H9 (cell line): ENCODE measurements around the gene CORO1C. TPM values are rescaled to one million over a fixed set of nuclear protein-coding genes. Genes with fewer than 3 reads are reported as not detected.
A peak's percentile ranks its signal among the peaks of the same experiment; 100 is the strongest.

Source experiments
- DNase-seq: peaks from one replicate; pipeline ENCODE4 v3.0.0-alpha.2; 2017
- H2AFZ ChIP-seq: one replicate; pipeline ENCODE4 v1.6.1; 2013; ENCODE audit warnings: mild to moderate bottlenecking, low read length, control low read depth, moderate library complexity
- H2AK5ac ChIP-seq: 2 replicates; pipeline ENCODE4 v1.6.1; 2013; ENCODE audit warnings: low read length, control low read depth, mixed read lengths; ENCODE audit not compliant: insufficient read length
- H2BK120ac ChIP-seq: one replicate; pipeline ENCODE4 v1.6.1; 2013; ENCODE audit warnings: low read depth, mild to moderate bottlenecking, low read length, control low read depth, inconsistent platforms; ENCODE audit not compliant: poor library complexity, severe bottlenecking
- H2BK12ac ChIP-seq: 2 replicates; pipeline ENCODE4 v1.6.1; 2013; ENCODE audit warnings: low read length, control low read depth, mixed read lengths, low read depth; ENCODE audit not compliant: insufficient read length
- H2BK15ac ChIP-seq: 2 replicates; pipeline ENCODE4 v1.6.1; 2013; ENCODE audit warnings: low read depth, low read length, control low read depth
- H2BK20ac ChIP-seq: one replicate; pipeline ENCODE4 v1.6.1; 2013; ENCODE audit warnings: low read depth, mild to moderate bottlenecking, low read length, control low read depth, inconsistent platforms; ENCODE audit not compliant: poor library complexity, severe bottlenecking
- H2BK5ac ChIP-seq: 2 replicates; pipeline ENCODE4 v1.6.1; 2013; ENCODE audit warnings: low read length, control low read depth, mixed read lengths; ENCODE audit not compliant: insufficient read length
- H3K14ac ChIP-seq: 2 replicates; pipeline ENCODE4 v1.6.1; 2013; ENCODE audit warnings: low read length, control low read depth; ENCODE audit not compliant: insufficient read depth
- H3K18ac ChIP-seq: 2 replicates; pipeline ENCODE4 v1.6.1; 2013; ENCODE audit warnings: low read depth, mild to moderate bottlenecking, mixed read lengths, low read length, control low read depth; ENCODE audit not compliant: insufficient read length
- H3K23ac ChIP-seq: 2 replicates; pipeline ENCODE4 v1.6.1; 2013; ENCODE audit warnings: low read length, control low read depth, mixed read lengths, low read depth; ENCODE audit not compliant: insufficient read length
- H3K23me2 ChIP-seq: 2 replicates; pipeline ENCODE4 v1.6.1; 2013; ENCODE audit warnings: low read depth, mild to moderate bottlenecking, mixed read lengths, low read length, control low read depth; ENCODE audit not compliant: insufficient read length, poor library complexity, severe bottlenecking
- H3K27ac ChIP-seq: 2 replicates; pipeline ENCODE4 v1.5.1; 2013; ENCODE audit warnings: low read length, control low read depth, mixed read lengths, low read depth; ENCODE audit not compliant: insufficient read length
- H3K27me3 ChIP-seq: 2 replicates; pipeline ENCODE4 v1.6.1; 2013; ENCODE audit warnings: low read length, control low read depth, inconsistent platforms; ENCODE audit not compliant: insufficient read depth
- H3K4ac ChIP-seq: 2 replicates; pipeline ENCODE4 v1.6.1; 2013; ENCODE audit warnings: low read depth, mild to moderate bottlenecking, control low read depth, inconsistent platforms, low read length, moderate library complexity
- H3K4me1 ChIP-seq: 2 replicates; pipeline ENCODE4 v1.6.1; 2013; ENCODE audit warnings: low read length, control low read depth, inconsistent platforms; ENCODE audit not compliant: insufficient read depth
- H3K4me2 ChIP-seq: 2 replicates; pipeline ENCODE4 v1.6.1; 2013; ENCODE audit warnings: low read length, control low read depth, mixed read lengths; ENCODE audit not compliant: insufficient read length, insufficient read depth
- H3K56ac ChIP-seq: 2 replicates; pipeline ENCODE4 v1.6.1; 2013; ENCODE audit warnings: low read depth, mild to moderate bottlenecking, mixed read lengths, low read length, control low read depth; ENCODE audit not compliant: insufficient read length
- H3K79me1 ChIP-seq: 2 replicates; pipeline ENCODE4 v1.6.1; 2013; ENCODE audit warnings: low read depth, mild to moderate bottlenecking, moderate library complexity, low read length, control low read depth, inconsistent platforms; ENCODE audit not compliant: insufficient read depth, poor library complexity, severe bottlenecking
- H3K79me2 ChIP-seq: 2 replicates; pipeline ENCODE4 v1.6.1; 2013; ENCODE audit warnings: low read length, control low read depth, inconsistent platforms; ENCODE audit not compliant: insufficient read depth
- H3K9ac ChIP-seq: 2 replicates; pipeline ENCODE4 v1.6.1; 2013; ENCODE audit warnings: low read length, control low read depth, mixed read lengths; ENCODE audit not compliant: insufficient read length; ENCODE audit errors: extremely low read depth
- H3K9me3 ChIP-seq: one replicate; pipeline ENCODE4 v1.6.1; 2013; ENCODE audit warnings: low read depth, low read length, inconsistent platforms; ENCODE audit not compliant: control insufficient read depth
- H3T11ph ChIP-seq: one replicate; pipeline ENCODE4 v1.6.1; 2013; ENCODE audit warnings: mild to moderate bottlenecking, low read length, control low read depth, inconsistent platforms
- H4K20me1 ChIP-seq: one replicate; pipeline ENCODE4 v1.6.1; 2013; ENCODE audit not compliant: control insufficient read depth, insufficient read length, insufficient read depth
- H4K5ac ChIP-seq: 2 replicates; pipeline ENCODE4 v1.6.1; 2013; ENCODE audit warnings: low read depth, mild to moderate bottlenecking, mixed read lengths, low read length, control low read depth; ENCODE audit not compliant: insufficient read length
- H4K8ac ChIP-seq: replicated peaks from 2 replicates; pipeline ENCODE4 v1.6.1; 2013; ENCODE audit warnings: low read length, control low read depth, mixed read lengths, low read depth; ENCODE audit not compliant: insufficient read length
- H4K91ac ChIP-seq: 2 replicates; pipeline ENCODE4 v1.6.1; 2013; ENCODE audit warnings: low read depth, mild to moderate bottlenecking, moderate library complexity, mixed read lengths, low read length, control low read depth; ENCODE audit not compliant: insufficient read length
- H3K27ac Mint-ChIP-seq, 3 experiments: 2 replicates in 2 of 3; 3 replicates in 1 of 3; pipeline ENCODE4 v1.8.0; 2020 to 2021; ENCODE audit warnings: mixed read lengths in 3 of 3, mild to moderate bottlenecking in 1 of 3, moderate library complexity in 1 of 3
- H3K27me3 Mint-ChIP-seq: 2 replicates; pipeline ENCODE4 v1.8.0; 2021; ENCODE audit warnings: low read depth, mild to moderate bottlenecking, moderate library complexity, mixed read lengths
- H3K36me3 Mint-ChIP-seq, 3 experiments: 2 replicates in 2 of 3; 3 replicates in 1 of 3; pipeline ENCODE4 v1.8.0; 2020 to 2021; ENCODE audit warnings: low read depth in 3 of 3, mixed read lengths in 3 of 3; ENCODE audit not compliant: insufficient read depth in 1 of 3
- H3K4me1 Mint-ChIP-seq, 2 experiments: 2 replicates each; pipeline ENCODE4 v1.8.0; 2020; ENCODE audit warnings: mixed read lengths in 2 of 2
- H3K4me3 Mint-ChIP-seq, 2 experiments: 2 replicates in 1 of 2; 3 replicates in 1 of 2; pipeline ENCODE4 v1.8.0; 2020 to 2021; ENCODE audit warnings: mild to moderate bottlenecking in 2 of 2, mixed read lengths in 2 of 2, moderate library complexity in 1 of 2
- H3K9me3 Mint-ChIP-seq, 2 experiments: 2 replicates in 1 of 2; 3 replicates in 1 of 2; pipeline ENCODE4 v1.8.0; 2020; ENCODE audit warnings: mild to moderate bottlenecking in 2 of 2, mixed read lengths in 2 of 2, moderate library complexity in 1 of 2
- WGBS: extraction: QIAGEN DNeasy Blood & Tissue Kit; methylation state at CpG from one replicate; pipeline ENCODE4 v1.1.7; 2013; ENCODE audit warnings: missing lambda C conversion rate, low lambda C conversion rate, mixed read lengths; ENCODE audit not compliant: insufficient read length; ENCODE audit errors: extremely low coverage; 5-methylcytosine and 5-hydroxymethylcytosine counted together
- total RNA-seq: library from RNA; stranded (reverse); gene quantifications from 2 replicates; pipeline ENCODE4 v1.2.1, GENCODE V29; 2021
- TF ChIP-seq, protein P1 (sequence below): fragments of 200-600 bp; sonication (generic); conservative IDR thresholded peaks from 3 replicates; pipeline ENCODE4 v1.8.0; 2021; ENCODE audit warnings: antibody characterized with exemption, mild to moderate bottlenecking

Gene CORO1C
- total RNA-seq, 1 experiment from 2014 or later: 154 TPM

- no peak overlapping the region for H3K4ac ChIP-seq
- no peak overlapping the region for H4K8ac ChIP-seq
- TF ChIP-seq, protein P1, sequence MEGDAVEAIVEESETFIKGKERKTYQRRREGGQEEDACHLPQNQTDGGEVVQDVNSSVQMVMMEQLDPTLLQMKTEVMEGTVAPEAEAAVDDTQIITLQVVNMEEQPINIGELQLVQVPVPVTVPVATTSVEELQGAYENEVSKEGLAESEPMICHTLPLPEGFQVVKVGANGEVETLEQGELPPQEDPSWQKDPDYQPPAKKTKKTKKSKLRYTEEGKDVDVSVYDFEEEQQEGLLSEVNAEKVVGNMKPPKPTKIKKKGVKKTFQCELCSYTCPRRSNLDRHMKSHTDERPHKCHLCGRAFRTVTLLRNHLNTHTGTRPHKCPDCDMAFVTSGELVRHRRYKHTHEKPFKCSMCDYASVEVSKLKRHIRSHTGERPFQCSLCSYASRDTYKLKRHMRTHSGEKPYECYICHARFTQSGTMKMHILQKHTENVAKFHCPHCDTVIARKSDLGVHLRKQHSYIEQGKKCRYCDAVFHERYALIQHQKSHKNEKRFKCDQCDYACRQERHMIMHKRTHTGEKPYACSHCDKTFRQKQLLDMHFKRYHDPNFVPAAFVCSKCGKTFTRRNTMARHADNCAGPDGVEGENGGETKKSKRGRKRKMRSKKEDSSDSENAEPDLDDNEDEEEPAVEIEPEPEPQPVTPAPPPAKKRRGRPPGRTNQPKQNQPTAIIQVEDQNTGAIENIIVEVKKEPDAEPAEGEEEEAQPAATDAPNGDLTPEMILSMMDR: no peak
- Mint-ChIP-seq H3K9me3 (no peaks in the 10 kb centered on the region), H3K4me3 (no peak overlapping the region), H3K27ac (peak overlapping the region in 1 of 3 experiments; percentile 63; a peak in 1 of 7 replicates), H3K27me3 (no peaks in the 10 kb centered on the region), H3K36me3 (no peaks in the 10 kb centered on the region), H3K4me1 (peaks cover 10 to 25% of the 10 kb centered on the region in 2 experiments)
- H2AK5ac ChIP-seq: no peak overlapping the region
- no peak overlapping the region for H2BK20ac ChIP-seq
- no peak overlapping the region for H3T11ph ChIP-seq
- no peaks in the 10 kb centered on the region for H3K23me2 ChIP-seq
- no peak overlapping the region for H2BK12ac ChIP-seq
- H2BK15ac ChIP-seq: no peak overlapping the region
- H3K79me1 ChIP-seq: no peaks in the 10 kb centered on the region
- no peak overlapping the region for H2BK5ac ChIP-seq
- no peak overlapping the region for H2BK120ac ChIP-seq
- no peak overlapping the region for H3K56ac ChIP-seq
- H4K5ac ChIP-seq: no peak overlapping the region
- no peak overlapping the region for H3K4me2 ChIP-seq
- H3K23ac ChIP-seq: no peak overlapping the region
- no peak overlapping the region for H2AFZ ChIP-seq
- no peak overlapping the region for H4K91ac ChIP-seq
- no peak overlapping the region for H3K14ac ChIP-seq
- no peaks in the 10 kb centered on the region for H3K9me3 ChIP-seq
- no peaks in the 10 kb centered on the region for H3K27me3 ChIP-seq
- H3K9ac ChIP-seq: no peak overlapping the region
- WGBS: no CpG with 5 or more reads among the region's 2 CpGs
- H3K18ac ChIP-seq: no peak overlapping the region
- H4K20me1 ChIP-seq: no peaks in the 10 kb centered on the region
- H3K4me1 ChIP-seq: no peaks in the 10 kb centered on the region; the same call in 1 of the 2 replicates
- no peaks in the 10 kb centered on the region for H3K79me2 ChIP-seq
- H3K27ac ChIP-seq: no peak overlapping the region
- no peak for DNase-seq
Measured at GRCh38 chr12:108777156-108777555, 45.8 kb upstream of the CORO1C start.
